K562 (cell line): Measurements from ENCODE around the gene NFATC3. TPM values are rescaled to one million over a fixed set of nuclear protein-coding genes. Genes with fewer than 3 reads are reported as not detected.
A peak's percentile ranks its signal among the peaks of the same experiment; 100 is the strongest.

Experiments used
- CBX8 ChIP-seq: fragments of 200-600 bp; sonication (generic); IDR thresholded peaks from 2 replicates; pipeline ENCODE4 v1.6.1; 2012; ENCODE audit warnings: borderline replicate concordance, mixed run types, low read depth, mild to moderate bottlenecking, moderate library complexity, mixed read lengths, low read length, control low read depth, inconsistent platforms; ENCODE audit not compliant: poor library complexity, severe bottlenecking; ENCODE audit errors: extremely low read depth
- ETV1 ChIP-seq: fragments of 450-650 bp; conservative IDR thresholded peaks from 2 replicates; pipeline ENCODE4 v1.6.1; 2016; ENCODE audit warnings: missing genetic modification characterization, control low read depth, low read depth, missing compliant biosample characterization
- ETV6 ChIP-seq, 3 experiments: fragments of 150-350 bp in 1 of 3; sonication (generic) in 1 of 3; formaldehyde crosslinking in 1 of 3; IDR thresholded peaks; 2 replicates each; pipeline versions ENCODE4 v1.6.1 to v1.8.0; 2014 to 2022; ENCODE audit warnings: borderline replicate concordance in 2 of 3, low read depth in 2 of 3, antibody characterized with exemption in 1 of 3, low read length in 1 of 3, mild to moderate bottlenecking in 1 of 3, missing genetic modification reagents in 1 of 3
- FUS ChIP-seq: fragments of 200-400 bp; formaldehyde crosslinking; optimal IDR thresholded peaks from 2 replicates; pipeline ENCODE3; 2017; ENCODE audit warnings: low read depth, low read length
- KAT2B ChIP-seq: IDR thresholded peaks from one replicate; pipeline ENCODE4 v1.6.1; 2012; ENCODE audit warnings: low read depth, mild to moderate bottlenecking, control low read depth, inconsistent platforms, low read length, moderate library complexity
- KLF6 ChIP-seq: fragments of 250-450 bp; sonication (Bioruptor Pico); IDR thresholded peaks from 2 replicates; pipeline ENCODE4 v1.4.0; 2020; ENCODE audit warnings: mild to moderate bottlenecking, moderate library complexity, borderline replicate concordance
- MAZ ChIP-seq, 2 experiments: fragments of 450-650 bp in 1 of 2; sonication (generic) in 1 of 2; formaldehyde crosslinking; IDR thresholded peaks in 1 of 2; conservative IDR thresholded peaks in 1 of 2; 2 replicates each; pipeline versions ENCODE4 v1.4.0 to v1.5.0; 2020; ENCODE audit warnings: mild to moderate bottlenecking in 1 of 2, missing genetic modification reagents in 1 of 2
- MTA2 ChIP-seq: fragments of 450-650 bp; IDR thresholded peaks from 2 replicates; pipeline ENCODE4 v1.6.1; 2016; ENCODE audit warnings: low read depth
- RAD51 ChIP-seq: fragments of 450-650 bp; IDR thresholded peaks from 2 replicates; pipeline ENCODE4 v1.7.1; 2016; ENCODE audit warnings: low read depth, mild to moderate bottlenecking, borderline replicate concordance
- SREBF1 ChIP-seq: fragments of 150-350 bp; IDR thresholded peaks from 2 replicates; pipeline ENCODE4 v1.6.1; 2014; ENCODE audit warnings: antibody characterized with exemption, low read depth, low read length, borderline replicate concordance
- TRIM24 ChIP-seq, 2 experiments: fragments of 450-650 bp; IDR thresholded peaks; 2 replicates each; pipeline ENCODE4 v1.6.1; 2016
- ZC3H4 ChIP-seq: sonication (generic); formaldehyde crosslinking; IDR thresholded peaks from 2 replicates; pipeline ENCODE4 v1.9.0; 2021; ENCODE audit warnings: missing genetic modification reagents, borderline replicate concordance
- ZFX ChIP-seq: sonication (generic); formaldehyde crosslinking; IDR thresholded peaks from 2 replicates; pipeline ENCODE4 v1.8.0; 2022; ENCODE audit warnings: mild to moderate bottlenecking, missing genetic modification reagents, moderate library complexity
- ZNF316 ChIP-seq: fragments of 450-650 bp; IDR thresholded peaks from 2 replicates; pipeline ENCODE4 v1.6.1; 2016
- ZNF384 ChIP-seq: IDR thresholded peaks from 2 replicates; pipeline ENCODE4 v1.6.1; 2012; ENCODE audit warnings: low read depth, low read length, improper control_type of control experiment
- polyA plus RNA-seq, 8 experiments: library from polyadenylated mRNA; depleted of rRNA in 4 of 8; stranded (reverse) in 5 of 8; unstranded in 3 of 8; fragments of >200 nt; fragmentation: Nextera tagmentation in 2 of 8; fragmentation: Illumina TruSeq in 1 of 8; extraction: Ambion mirVana in 2 of 8; extraction: Trizol in 1 of 8; gene quantifications; 2 replicates each; pipeline versions ENCODE4 v1.2.1 to v1.2.3, GENCODE V29; 2011 to 2014; ENCODE audit warnings: inconsistent platforms in 1 of 8, missing spikeins in 1 of 8
- total RNA-seq, 7 experiments: library from RNA; depleted of rRNA in 6 of 7; stranded (reverse); fragments of >200 nt in 6 of 7; fragmentation: Illumina TruSeq in 2 of 7; extraction: Trizol in 2 of 7; gene quantifications; 2 replicates each; pipeline versions ENCODE4 v1.2.1 to v1.2.3, GENCODE V29; 2011 to 2021; ENCODE audit warnings: low replicate concordance in 1 of 7
- TF ChIP-seq, protein P1 (sequence below), 3 experiments: IDR thresholded peaks in 2 of 3; conservative IDR thresholded peaks in 1 of 3; 2 replicates each; pipeline ENCODE4 v1.5.1; 2011 to 2012; ENCODE audit warnings: low read length in 3 of 3, mild to moderate bottlenecking in 3 of 3, control low read depth in 2 of 3, improper control_type of control experiment in 1 of 3, inconsistent platforms in 1 of 3, low read depth in 1 of 3, mixed read lengths in 1 of 3, moderate library complexity in 1 of 3; ENCODE audit not compliant: insufficient read depth in 2 of 3
- TF ChIP-seq, protein P2 (sequence below): fragments of 450-650 bp; formaldehyde crosslinking; IDR thresholded peaks from 2 replicates; pipeline ENCODE4 v1.4.0; 2022; ENCODE audit warnings: missing genetic modification characterization
- TF ChIP-seq, protein P3 (sequence below), 2 experiments: fragments of 450-650 bp; IDR thresholded peaks; 2 replicates each; pipeline ENCODE4 v1.6.1; 2016
- TF ChIP-seq, protein P4 (sequence below): sonication (generic); formaldehyde crosslinking; IDR thresholded peaks from 2 replicates; pipeline ENCODE4 v1.8.1; 2023; ENCODE audit warnings: mild to moderate bottlenecking, missing genetic modification reagents

The NFATC3 gene
- total and polyA plus RNA-seq, 9 of the 15 experiments (the other 6 are each of a cell fraction or from before 2014, with no cell fraction given) = 15.7 to 98.4 (median 59.4) TPM

DNA sequence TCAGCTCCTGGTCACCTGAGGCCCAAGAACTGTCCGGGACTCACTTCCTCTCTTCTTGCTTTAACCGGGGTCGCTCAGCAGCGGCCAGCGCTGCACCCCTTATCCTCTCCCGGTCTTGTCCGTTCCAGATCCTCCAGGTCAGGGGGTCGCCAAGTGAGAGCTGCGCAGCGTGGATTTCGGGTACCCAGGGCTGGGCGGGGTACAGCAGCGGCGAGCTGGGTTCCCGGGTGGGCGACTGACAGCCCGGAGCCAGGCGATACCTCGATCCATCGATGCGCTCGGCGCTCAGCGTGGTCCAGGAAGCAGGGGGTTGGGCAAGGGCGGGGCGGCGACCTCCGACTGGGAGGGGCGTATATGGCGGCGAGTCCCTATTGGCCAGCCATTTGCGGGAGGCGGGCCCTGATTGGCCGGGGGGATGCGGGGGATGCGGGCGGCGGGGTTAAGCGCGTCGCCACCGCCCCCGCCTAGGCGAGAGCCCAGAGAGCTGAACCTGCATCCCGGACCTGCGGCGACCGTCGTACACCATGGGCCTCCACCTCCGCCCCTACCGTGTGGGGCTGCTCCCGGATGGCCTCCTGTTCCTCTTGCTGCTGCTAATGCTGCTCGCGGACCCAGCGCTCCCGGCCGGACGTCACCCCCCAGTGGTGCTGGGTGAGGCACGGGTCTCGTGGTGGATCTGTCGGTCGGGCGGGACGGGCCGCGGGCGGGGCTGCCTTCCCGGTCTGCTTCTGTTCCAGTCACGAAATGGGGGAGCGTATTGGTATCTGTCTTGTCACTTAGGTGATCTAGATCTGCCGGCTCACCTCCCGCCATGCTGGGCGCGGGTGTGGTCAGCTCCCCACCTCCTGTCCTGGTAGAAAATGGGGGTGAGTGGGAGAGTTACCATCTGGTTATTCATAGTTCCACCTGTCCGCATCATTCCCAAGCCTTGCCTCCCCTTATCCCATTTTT, 160.0 kb downstream of the NFATC3 start, which contains the start of gene PLA2G15 (continued):
- TF ChIP-seq, protein P1, sequence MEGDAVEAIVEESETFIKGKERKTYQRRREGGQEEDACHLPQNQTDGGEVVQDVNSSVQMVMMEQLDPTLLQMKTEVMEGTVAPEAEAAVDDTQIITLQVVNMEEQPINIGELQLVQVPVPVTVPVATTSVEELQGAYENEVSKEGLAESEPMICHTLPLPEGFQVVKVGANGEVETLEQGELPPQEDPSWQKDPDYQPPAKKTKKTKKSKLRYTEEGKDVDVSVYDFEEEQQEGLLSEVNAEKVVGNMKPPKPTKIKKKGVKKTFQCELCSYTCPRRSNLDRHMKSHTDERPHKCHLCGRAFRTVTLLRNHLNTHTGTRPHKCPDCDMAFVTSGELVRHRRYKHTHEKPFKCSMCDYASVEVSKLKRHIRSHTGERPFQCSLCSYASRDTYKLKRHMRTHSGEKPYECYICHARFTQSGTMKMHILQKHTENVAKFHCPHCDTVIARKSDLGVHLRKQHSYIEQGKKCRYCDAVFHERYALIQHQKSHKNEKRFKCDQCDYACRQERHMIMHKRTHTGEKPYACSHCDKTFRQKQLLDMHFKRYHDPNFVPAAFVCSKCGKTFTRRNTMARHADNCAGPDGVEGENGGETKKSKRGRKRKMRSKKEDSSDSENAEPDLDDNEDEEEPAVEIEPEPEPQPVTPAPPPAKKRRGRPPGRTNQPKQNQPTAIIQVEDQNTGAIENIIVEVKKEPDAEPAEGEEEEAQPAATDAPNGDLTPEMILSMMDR (IDR thresholded peaks at IDR 0.05 in 2 of 3, conservative IDR thresholded peaks at IDR 0.05 in 1 of 3; ENCODE audit: insufficient read depth in 2 of 3, low read depth in 1 of 3, low read length in 3 of 3) = peak in 1 of 3 experiments; percentile 2; a peak in 1 of 6 replicates
- TF ChIP-seq MTA2 (no peak), ZC3H4 (CRISPR knock-in tag) (no peak), ZFX (CRISPR knock-in tag) (peak; percentile 69), TRIM24 (IDR thresholded peaks at IDR 0.05) (no peak; a peak in 1 of 4 replicates), ZNF384 (no peak), ETV6 (IDR thresholded peaks at IDR 0.05; ENCODE audit: borderline replicate concordance in 1 of 2, low read depth in 2 of 2, low read length in 1 of 2) (no peak), ETV6 (CRISPR knock-in tag; IDR thresholded peaks at IDR 0.05; ENCODE audit: borderline replicate concordance) (no peak), KLF6 (CRISPR knock-in tag) (no peak), RAD51 (no peak; the same call in 1 of the 2 replicates), KAT2B (no peak), CBX8 (no peak), FUS (no peak), SREBF1 (0 out of 2 replicates have a peak, but pooled peaks have one; percentile 7), MAZ (CRISPR knock-in tag; conservative IDR thresholded peaks at IDR 0.05 in 1 of 2, IDR thresholded peaks at IDR 0.05 in 1 of 2) (peak; percentile 92 to 94), ETV1 (peak; percentile 77), ZNF316 (no peak)
- TF ChIP-seq, protein P2, sequence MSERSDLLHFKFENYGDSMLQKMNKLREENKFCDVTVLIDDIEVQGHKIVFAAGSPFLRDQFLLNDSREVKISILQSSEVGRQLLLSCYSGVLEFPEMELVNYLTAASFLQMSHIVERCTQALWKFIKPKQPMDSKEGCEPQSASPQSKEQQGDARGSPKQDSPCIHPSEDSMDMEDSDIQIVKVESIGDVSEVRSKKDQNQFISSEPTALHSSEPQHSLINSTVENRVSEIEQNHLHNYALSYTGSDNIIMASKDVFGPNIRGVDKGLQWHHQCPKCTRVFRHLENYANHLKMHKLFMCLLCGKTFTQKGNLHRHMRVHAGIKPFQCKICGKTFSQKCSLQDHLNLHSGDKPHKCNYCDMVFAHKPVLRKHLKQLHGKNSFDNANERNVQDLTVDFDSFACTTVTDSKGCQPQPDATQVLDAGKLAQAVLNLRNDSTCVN (CRISPR knock-in tag) = no peak
- TF ChIP-seq, protein P3, sequence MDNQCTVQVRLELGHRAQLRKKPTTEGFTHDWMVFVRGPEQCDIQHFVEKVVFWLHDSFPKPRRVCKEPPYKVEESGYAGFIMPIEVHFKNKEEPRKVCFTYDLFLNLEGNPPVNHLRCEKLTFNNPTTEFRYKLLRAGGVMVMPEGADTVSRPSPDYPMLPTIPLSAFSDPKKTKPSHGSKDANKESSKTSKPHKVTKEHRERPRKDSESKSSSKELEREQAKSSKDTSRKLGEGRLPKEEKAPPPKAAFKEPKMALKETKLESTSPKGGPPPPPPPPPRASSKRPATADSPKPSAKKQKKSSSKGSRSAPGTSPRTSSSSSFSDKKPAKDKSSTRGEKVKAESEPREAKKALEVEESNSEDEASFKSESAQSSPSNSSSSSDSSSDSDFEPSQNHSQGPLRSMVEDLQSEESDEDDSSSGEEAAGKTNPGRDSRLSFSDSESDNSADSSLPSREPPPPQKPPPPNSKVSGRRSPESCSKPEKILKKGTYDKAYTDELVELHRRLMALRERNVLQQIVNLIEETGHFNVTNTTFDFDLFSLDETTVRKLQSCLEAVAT (IDR thresholded peaks at IDR 0.05) = peak; percentile 66 to 100; a peak in 3 of 4 replicates
- TF ChIP-seq, protein P4, sequence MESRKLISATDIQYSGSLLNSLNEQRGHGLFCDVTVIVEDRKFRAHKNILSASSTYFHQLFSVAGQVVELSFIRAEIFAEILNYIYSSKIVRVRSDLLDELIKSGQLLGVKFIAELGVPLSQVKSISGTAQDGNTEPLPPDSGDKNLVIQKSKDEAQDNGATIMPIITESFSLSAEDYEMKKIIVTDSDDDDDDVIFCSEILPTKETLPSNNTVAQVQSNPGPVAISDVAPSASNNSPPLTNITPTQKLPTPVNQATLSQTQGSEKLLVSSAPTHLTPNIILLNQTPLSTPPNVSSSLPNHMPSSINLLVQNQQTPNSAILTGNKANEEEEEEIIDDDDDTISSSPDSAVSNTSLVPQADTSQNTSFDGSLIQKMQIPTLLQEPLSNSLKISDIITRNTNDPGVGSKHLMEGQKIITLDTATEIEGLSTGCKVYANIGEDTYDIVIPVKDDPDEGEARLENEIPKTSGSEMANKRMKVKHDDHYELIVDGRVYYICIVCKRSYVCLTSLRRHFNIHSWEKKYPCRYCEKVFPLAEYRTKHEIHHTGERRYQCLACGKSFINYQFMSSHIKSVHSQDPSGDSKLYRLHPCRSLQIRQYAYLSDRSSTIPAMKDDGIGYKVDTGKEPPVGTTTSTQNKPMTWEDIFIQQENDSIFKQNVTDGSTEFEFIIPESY (CRISPR knock-in tag) = no peak
